Neural progenitor cell (in vitro differentiated cells): ENCODE data around the gene KNL1. TPM values are rescaled to one million over a fixed set of nuclear protein-coding genes. Genes with fewer than 3 reads are reported as not detected.

Experiments used
- DNase-seq: peaks from one replicate; pipeline ENCODE4 v3.0.0-alpha.2; 2016; ENCODE audit warnings: low spot score
- H2AFZ ChIP-seq: fragments of 200-600 bp; sonication (generic); replicated peaks from 2 replicates; pipeline ENCODE4 v1.6.1; 2016; ENCODE audit warnings: antibody characterized with exemption
- H3F3A ChIP-seq: fragments of 200-600 bp; sonication (generic); 2 replicates; pipeline ENCODE4 v1.6.1; 2016; ENCODE audit warnings: antibody characterized with exemption, low read depth
- H3K27ac ChIP-seq: fragments of 200-600 bp; sonication (generic); 2 replicates; pipeline ENCODE4 v1.5.1; 2016; ENCODE audit warnings: mild to moderate bottlenecking
- H3K27me3 ChIP-seq: fragments of 200-600 bp; sonication (generic); 2 replicates; pipeline ENCODE4 v1.6.1; 2016; ENCODE audit warnings: mild to moderate bottlenecking, moderate library complexity
- H3K36me3 ChIP-seq: fragments of 200-600 bp; sonication (generic); 2 replicates; pipeline ENCODE4 v1.5.1; 2016
- H3K4me1 ChIP-seq: fragments of 200-600 bp; sonication (generic); 2 replicates; pipeline ENCODE4 v1.6.1; 2016; ENCODE audit warnings: mixed run types
- H3K4me2 ChIP-seq: fragments of 200-600 bp; sonication (generic); 2 replicates; pipeline ENCODE4 v1.6.1; 2016
- H3K4me3 ChIP-seq: fragments of 200-600 bp; sonication (generic); 2 replicates; pipeline ENCODE4 v1.5.1; 2016
- H3K79me2 ChIP-seq: fragments of 200-600 bp; sonication (generic); 2 replicates; pipeline ENCODE4 v1.6.1; 2016; ENCODE audit warnings: low read depth
- H3K9ac ChIP-seq: fragments of 200-600 bp; sonication (generic); 2 replicates; pipeline ENCODE4 v1.6.1; 2016
- H3K9me3 ChIP-seq: fragments of 200-600 bp; sonication (generic); 2 replicates; pipeline ENCODE4 v1.5.1; 2016; ENCODE audit warnings: low read depth
- H4K20me1 ChIP-seq: fragments of 200-600 bp; sonication (generic); 2 replicates; pipeline ENCODE4 v1.6.1; 2016; ENCODE audit warnings: low read depth
- H3K27ac Mint-ChIP-seq: 3 replicates; pipeline ENCODE4 v1.8.0; 2021; ENCODE audit warnings: mixed read lengths
- H3K27me3 Mint-ChIP-seq: 2 replicates; pipeline ENCODE4 v1.8.0; 2022; ENCODE audit warnings: low read depth, mild to moderate bottlenecking, inconsistent platforms, moderate library complexity, mixed read lengths; ENCODE audit not compliant: insufficient read depth
- H3K36me3 Mint-ChIP-seq: 3 replicates; pipeline ENCODE4 v1.8.0; 2021; ENCODE audit warnings: mixed read lengths
- H3K4me1 Mint-ChIP-seq: 3 replicates; pipeline ENCODE4 v1.8.0; 2021; ENCODE audit warnings: mixed read lengths
- H3K4me3 Mint-ChIP-seq: 3 replicates; pipeline ENCODE4 v1.8.0; 2021; ENCODE audit warnings: mild to moderate bottlenecking, moderate library complexity, mixed read lengths
- H3K9me3 Mint-ChIP-seq: 3 replicates; pipeline ENCODE4 v1.8.0; 2020; ENCODE audit warnings: mixed read lengths
- EZH2 ChIP-seq: fragments of 200-600 bp; sonication (generic); IDR thresholded peaks from 2 replicates; pipeline ENCODE4 v1.6.1; 2017; ENCODE audit warnings: antibody characterized with exemption, mild to moderate bottlenecking, moderate library complexity
- EZH2phosphoT487 ChIP-seq: fragments of 200-600 bp; sonication (generic); IDR thresholded peaks from 2 replicates; pipeline ENCODE4 v1.6.1; 2017; ENCODE audit warnings: antibody characterized with exemption
- total RNA-seq: library from RNA; depleted of rRNA; stranded (reverse); fragments of >200 nt; gene quantifications from 2 replicates; pipeline ENCODE4 v1.2.3, GENCODE V29; 2015; ENCODE audit warnings: low replicate concordance
- TF ChIP-seq, protein P1 (sequence below): fragments of 200-600 bp; sonication (generic); IDR thresholded peaks from 2 replicates; pipeline ENCODE4 v1.5.1; 2017; ENCODE audit warnings: antibody characterized with exemption, mild to moderate bottlenecking

KNL1 gene
- total RNA-seq, 1 donor from 2014 or later: 125 TPM

DNA sequence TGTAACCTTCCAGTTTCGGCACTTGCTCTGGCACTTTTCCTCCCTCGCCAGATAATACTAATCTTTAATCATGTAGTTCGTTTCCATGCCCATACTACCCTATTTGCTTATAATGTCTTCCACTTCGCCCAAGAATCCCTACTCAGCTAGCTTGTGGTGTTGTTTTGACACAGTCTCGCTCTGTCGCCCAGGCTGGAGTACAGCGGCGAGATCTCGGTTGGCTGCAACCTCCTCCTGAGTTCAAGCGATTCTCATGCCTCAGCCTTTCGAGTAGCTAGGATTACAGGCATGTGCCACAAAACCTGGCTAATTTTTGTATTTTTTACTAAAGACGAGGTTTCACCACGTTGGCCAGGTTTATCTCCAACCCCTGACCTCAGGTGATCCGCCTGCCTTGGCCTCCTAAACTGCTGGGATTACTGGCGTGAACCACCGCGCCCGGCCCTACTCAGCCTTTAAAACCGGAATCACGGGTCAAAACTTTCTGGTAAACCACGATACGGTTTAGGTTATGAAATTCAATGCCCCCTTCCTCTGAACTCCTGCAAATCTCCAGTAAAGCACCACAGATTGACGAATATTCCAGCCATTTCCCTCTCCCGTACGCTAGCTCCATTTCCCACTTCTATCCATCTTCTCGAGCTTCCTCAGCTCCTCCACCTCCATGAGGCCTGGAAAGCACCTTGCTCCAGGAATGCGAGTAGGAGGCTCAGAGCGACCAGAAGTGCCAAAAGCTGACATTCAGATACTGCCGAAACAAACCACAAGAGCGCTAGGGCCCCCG, 100.0 kb downstream of the KNL1 start:
- Mint-ChIP-seq H3K4me1 (peaks cover 15% of the 10 kb centered on the region), H3K27me3 (peaks cover 5% of the 10 kb centered on the region), H3K27ac (peak overlapping the region; percentile 93), H3K9me3 (no peaks in the 10 kb centered on the region), H3K4me3 (peak overlapping the region; percentile 98), H3K36me3 (no peaks in the 10 kb centered on the region)
- peak overlapping the region; percentile 92 for H3K27ac ChIP-seq
- peaks cover 21% of the 10 kb centered on the region for H3F3A ChIP-seq
- no peaks in the 10 kb centered on the region for H3K36me3 ChIP-seq
- H4K20me1 ChIP-seq: peaks cover 4% of the 10 kb centered on the region
- H3K4me1 ChIP-seq: peaks cover 4% of the 10 kb centered on the region
- peak overlapping the region; percentile 57 for H3K9ac ChIP-seq
- H3K4me2 ChIP-seq: peak overlapping the region; percentile 91
- DNase-seq: no peak
- no peaks in the 10 kb centered on the region for H3K27me3 ChIP-seq
- peak overlapping the region; percentile 89 for H2AFZ ChIP-seq
- H3K79me2 ChIP-seq: peaks cover 29% of the 10 kb centered on the region
- H3K4me3 ChIP-seq: peak overlapping the region; percentile 75
- TF ChIP-seq EZH2: no peak
- TF ChIP-seq, protein P1, sequence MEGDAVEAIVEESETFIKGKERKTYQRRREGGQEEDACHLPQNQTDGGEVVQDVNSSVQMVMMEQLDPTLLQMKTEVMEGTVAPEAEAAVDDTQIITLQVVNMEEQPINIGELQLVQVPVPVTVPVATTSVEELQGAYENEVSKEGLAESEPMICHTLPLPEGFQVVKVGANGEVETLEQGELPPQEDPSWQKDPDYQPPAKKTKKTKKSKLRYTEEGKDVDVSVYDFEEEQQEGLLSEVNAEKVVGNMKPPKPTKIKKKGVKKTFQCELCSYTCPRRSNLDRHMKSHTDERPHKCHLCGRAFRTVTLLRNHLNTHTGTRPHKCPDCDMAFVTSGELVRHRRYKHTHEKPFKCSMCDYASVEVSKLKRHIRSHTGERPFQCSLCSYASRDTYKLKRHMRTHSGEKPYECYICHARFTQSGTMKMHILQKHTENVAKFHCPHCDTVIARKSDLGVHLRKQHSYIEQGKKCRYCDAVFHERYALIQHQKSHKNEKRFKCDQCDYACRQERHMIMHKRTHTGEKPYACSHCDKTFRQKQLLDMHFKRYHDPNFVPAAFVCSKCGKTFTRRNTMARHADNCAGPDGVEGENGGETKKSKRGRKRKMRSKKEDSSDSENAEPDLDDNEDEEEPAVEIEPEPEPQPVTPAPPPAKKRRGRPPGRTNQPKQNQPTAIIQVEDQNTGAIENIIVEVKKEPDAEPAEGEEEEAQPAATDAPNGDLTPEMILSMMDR: no peak
- no peak for TF ChIP-seq EZH2phosphoT487
- no peaks in the 10 kb centered on the region for H3K9me3 ChIP-seq

DNA sequence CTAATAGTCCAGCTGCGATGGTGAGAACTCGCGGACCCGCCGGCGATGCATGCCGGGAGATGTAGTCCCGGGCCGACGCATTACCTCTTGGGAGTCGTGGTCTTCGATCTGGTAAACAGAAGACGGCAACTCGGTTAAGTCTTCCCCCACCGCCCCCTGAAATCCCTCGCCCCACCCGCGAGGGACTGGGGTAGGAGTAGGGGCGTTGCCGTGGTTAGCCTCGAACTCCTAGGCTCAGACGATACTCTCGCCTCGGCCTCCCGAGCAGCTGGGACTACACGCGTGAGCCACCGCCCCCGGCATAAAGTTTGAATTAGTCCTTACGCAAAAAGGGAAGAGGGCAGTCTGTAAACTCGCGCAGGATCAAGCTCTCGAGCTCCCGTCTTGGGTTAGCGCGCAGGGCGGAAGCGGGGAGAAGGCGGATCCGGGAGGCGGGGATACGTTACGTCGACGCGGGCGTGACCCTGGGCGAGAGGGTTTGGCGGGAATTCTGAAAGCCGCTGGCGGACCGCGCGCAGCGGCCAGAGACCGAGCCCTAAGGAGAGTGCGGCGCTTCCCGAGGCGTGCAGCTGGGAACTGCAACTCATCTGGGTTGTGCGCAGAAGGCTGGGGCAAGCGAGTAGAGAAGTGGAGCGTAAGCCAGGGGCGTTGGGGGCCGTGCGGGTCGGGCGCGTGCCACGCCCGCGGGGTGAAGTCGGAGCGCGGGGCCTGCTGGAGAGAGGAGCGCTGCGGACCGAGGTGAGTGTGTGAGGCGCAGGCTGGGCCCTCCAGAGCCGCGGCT, 100.8 kb downstream of the KNL1 start, which contains the start of gene RAD51:
RAD51 (plus strand) TSS at position 487 of the 781 bp plus-strand sequence. CDS start 3,585 bp downstream, outside the sequence.
- H3K27me3 Mint-ChIP-seq: peaks cover 5% of the 10 kb centered on the region
- DNase-seq: peak; percentile 97
- Histone ChIP-seq H4K20me1 (peaks cover 4% of the 10 kb centered on the region), H3K9ac (peak within 1 kb of the TSS; percentile 66), H3K9me3 (no peaks in the 10 kb centered on the region), H3F3A (peaks cover 21% of the 10 kb centered on the region), H3K4me1 (peaks cover 4% of the 10 kb centered on the region), H2AFZ (peak within 1 kb of the TSS; percentile 89), H3K4me2 (peak within 1 kb of the TSS; percentile 91), H3K27me3 (no peaks in the 10 kb centered on the region), H3K27ac (peak within 1 kb of the TSS; percentile 92), H3K79me2 (peaks cover 29% of the 10 kb centered on the region), H3K36me3 (no peaks in the 10 kb centered on the region), H3K4me3 (peak within 1 kb of the TSS; percentile 75)
- no peaks in the 10 kb centered on the region for H3K9me3 Mint-ChIP-seq
- H3K27ac Mint-ChIP-seq: peak within 1 kb of the TSS; percentile 93
- H3K4me3 Mint-ChIP-seq: peak within 1 kb of the TSS; percentile 98
- H3K36me3 Mint-ChIP-seq: peaks cover 2% of the 10 kb centered on the region
- peaks cover 15% of the 10 kb centered on the region for H3K4me1 Mint-ChIP-seq
- TF ChIP-seq EZH2phosphoT487: no peak

DNA sequence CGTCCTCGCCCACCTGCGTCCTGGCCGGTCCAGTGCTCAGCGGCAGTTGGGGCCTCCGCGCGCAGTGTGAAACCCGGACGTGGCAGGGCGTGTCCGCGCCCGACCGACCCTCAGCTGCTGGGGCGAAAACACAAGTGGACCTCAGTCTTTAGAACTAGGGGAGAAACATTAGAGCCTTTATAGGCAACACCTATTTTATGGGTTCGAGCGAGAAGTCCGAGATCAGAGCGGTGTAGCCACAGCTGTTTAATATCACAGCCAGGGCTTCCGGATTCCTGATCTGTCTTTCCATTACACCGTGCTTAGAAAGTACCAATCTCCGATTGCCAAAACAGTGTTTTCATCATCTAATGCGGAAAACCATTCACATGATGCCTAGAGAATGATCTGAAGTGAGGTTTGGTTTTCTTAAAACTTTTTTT, 101.4 kb downstream of the KNL1 start:
- H4K20me1 ChIP-seq: peaks cover 4% of the 10 kb centered on the region
- H3K9me3 ChIP-seq: no peaks in the 10 kb centered on the region
- Mint-ChIP-seq H3K4me3 (peak overlapping the region; percentile 98), H3K27ac (peak overlapping the region; percentile 34), H3K4me1 (peaks cover 15% of the 10 kb centered on the region), H3K27me3 (peaks cover 5% of the 10 kb centered on the region), H3K36me3 (peaks cover 2% of the 10 kb centered on the region), H3K9me3 (no peaks in the 10 kb centered on the region)
- peak overlapping the region; percentile 89 for H2AFZ ChIP-seq
- peak overlapping the region; percentile 66 for H3K9ac ChIP-seq
- H3K36me3 ChIP-seq: peaks cover 2% of the 10 kb centered on the region
- DNase-seq: no peak
- peak overlapping the region; percentile 92 for H3K27ac ChIP-seq
- peaks cover 21% of the 10 kb centered on the region for H3F3A ChIP-seq
- no peaks in the 10 kb centered on the region for H3K27me3 ChIP-seq
- H3K4me3 ChIP-seq: peak overlapping the region; percentile 75
- peaks cover 29% of the 10 kb centered on the region for H3K79me2 ChIP-seq
- H3K4me2 ChIP-seq: peak overlapping the region; percentile 91
- TF ChIP-seq EZH2: no peak
- TF ChIP-seq, protein P1: no peak
- no peak for TF ChIP-seq EZH2phosphoT487
- peaks cover 4% of the 10 kb centered on the region for H3K4me1 ChIP-seq
